HCT116 (cell line): ENCODE measurements around the gene ZNF488. TPM values are rescaled to one million over a fixed set of nuclear protein-coding genes. Genes with fewer than 3 reads are reported as not detected.
A peak's percentile ranks its signal among the peaks of the same experiment; 100 is the strongest.

ENCODE experiments used
- ATAC-seq: fragments of 200-7000 bp; cut with Tn5 transposase; 2 replicates; pipeline ENCODE4 v1.9.1; 2020; ENCODE audit warnings: mild to moderate bottlenecking, moderate library complexity
- BruUV-seq: library from RNA; stranded (reverse); fragments of 400-500 nt; replicated peaks from 2 replicates; lab custom pipeline; 2021; lab: Mats Ljungman, UMichigan
- CTCF ChIA-PET: fragments of 300-600 bp; sonication (Branson Sonifier 250); formaldehyde crosslinking; loops from one replicate; lab custom pipeline; 2021; ENCODE audit warnings: antibody characterized with exemption; lab: Charles Lee
- POLR2A ChIA-PET: fragments of 300-600, 350-600 bp; sonication (Branson Sonifier 250); formaldehyde crosslinking; loops from one replicate; lab custom pipeline; 2021; ENCODE audit warnings: antibody characterized with exemption; lab: Charles Lee
- RAD21 ChIA-PET, 2 experiments: fragments of 300-600 bp; sonication (Branson Sonifier 250); formaldehyde crosslinking; loops; one replicate each; lab custom pipeline; 2023; ENCODE audit warnings: low total read pairs in 2 of 2; ENCODE audit not compliant: uncharacterized antibody in 2 of 2, unreplicated experiment in 2 of 2, low non-redundant PET in 1 of 2; lab: Charles Lee
- DNase-seq: peaks from one replicate; pipeline ENCODE4 v3.0.0-alpha.2; 2010; ENCODE audit warnings: low read depth, low spot score
- H2AFZ ChIP-seq: fragments of 200-600 bp; shearing (Covaris generic), sonication (generic); 2 replicates; pipeline ENCODE4 v1.6.1; 2017; ENCODE audit warnings: low read depth, mixed run types, mixed read lengths, antibody characterized with exemption, low read length; ENCODE audit not compliant: poor library complexity, severe bottlenecking
- H3K27ac ChIP-seq: 2 replicates; pipeline ENCODE4 v1.5.1; 2012; ENCODE audit warnings: low read depth, low read length
- H3K27me3 ChIP-seq: fragments of 200-600 bp; sonication (generic); 2 replicates; pipeline ENCODE4 v1.6.1; 2016; ENCODE audit warnings: mixed run types, low read length, mixed read lengths; ENCODE audit not compliant: insufficient read depth
- H3K36me3 ChIP-seq, 2 experiments: fragments of 200-500 bp in 1 of 2; fragments of 200-600 bp in 1 of 2; sonication (Bioruptor generic) in 1 of 2; sonication (generic) in 1 of 2; 2 replicates each; pipeline versions ENCODE4 v1.5.1 to v1.6.1; 2014 to 2016; ENCODE audit warnings: low read length in 2 of 2, inconsistent platforms in 1 of 2, mixed read lengths in 1 of 2, mixed run types in 1 of 2; ENCODE audit not compliant: insufficient read depth in 2 of 2, control insufficient read depth in 1 of 2
- H3K4me1 ChIP-seq, 2 experiments: fragments of 200-600 bp in 1 of 2; sonication (generic) in 1 of 2; 2 replicates each; pipeline versions ENCODE4 v1.5.1 to v1.6.1; 2012 to 2017; ENCODE audit warnings: low read length in 2 of 2, inconsistent platforms in 1 of 2, mild to moderate bottlenecking in 1 of 2, mixed read lengths in 1 of 2, mixed run types in 1 of 2, moderate library complexity in 1 of 2; ENCODE audit not compliant: insufficient read depth in 2 of 2, control insufficient read depth in 1 of 2
- H3K4me2 ChIP-seq: fragments of 200-600 bp; sonication (generic); 2 replicates; pipeline ENCODE4 v1.6.1; 2017; ENCODE audit warnings: mixed run types, low read length, mixed read lengths
- H3K4me3 ChIP-seq, 2 experiments: fragments of 200-600 bp in 1 of 2; sonication (generic) in 1 of 2; replicated peaks in 1 of 2; 2 replicates each; pipeline ENCODE4 v1.5.1; 2011 to 2016; ENCODE audit warnings: low read length in 2 of 2, control low read depth in 1 of 2, low read depth in 1 of 2, mild to moderate bottlenecking in 1 of 2, mixed read lengths in 1 of 2, mixed run types in 1 of 2
- H3K79me2 ChIP-seq: fragments of 200-600 bp; sonication (generic); 2 replicates; pipeline ENCODE4 v1.6.1; 2017; ENCODE audit warnings: mild to moderate bottlenecking, mixed run types, low read length, moderate library complexity, mixed read lengths; ENCODE audit not compliant: insufficient read depth
- H3K9ac ChIP-seq: fragments of 200-600 bp; sonication (generic); 2 replicates; pipeline ENCODE4 v1.6.1; 2016; ENCODE audit warnings: low read length, mixed read lengths
- H3K9me2 ChIP-seq: fragments of 200-600 bp; sonication (generic), shearing (Covaris generic); 2 replicates; pipeline ENCODE4 v1.6.1; 2017; ENCODE audit warnings: mixed run types, mild to moderate bottlenecking, moderate library complexity; ENCODE audit not compliant: insufficient read depth
- H3K9me3 ChIP-seq, 2 experiments: fragments of 200-500 bp in 1 of 2; fragments of 200-600 bp in 1 of 2; sonication (Bioruptor generic) in 1 of 2; sonication (generic) in 1 of 2; 2 replicates each; pipeline ENCODE4 v1.6.1; 2014 to 2017; ENCODE audit warnings: low read length in 2 of 2, mixed read lengths in 2 of 2, inconsistent platforms in 1 of 2, low read depth in 1 of 2, mild to moderate bottlenecking in 1 of 2, mixed run types in 1 of 2, moderate library complexity in 1 of 2; ENCODE audit not compliant: control insufficient read depth in 1 of 2, insufficient read depth in 1 of 2
- H4K20me1 ChIP-seq: fragments of 200-600 bp; sonication (generic), shearing (Covaris generic); 2 replicates; pipeline ENCODE4 v1.6.1; 2017; ENCODE audit warnings: mixed run types, mild to moderate bottlenecking, moderate library complexity; ENCODE audit not compliant: insufficient read depth
- CBX3 ChIP-seq: IDR thresholded peaks from 2 replicates; pipeline ENCODE4 v1.6.1; 2012; ENCODE audit warnings: low read depth
- CEBPB ChIP-seq: IDR thresholded peaks from 2 replicates; pipeline ENCODE4 v1.6.1; 2012; ENCODE audit warnings: low read depth
- EGR1 ChIP-seq: IDR thresholded peaks from 2 replicates; pipeline ENCODE4 v1.6.1; 2012; ENCODE audit warnings: low read depth
- ELF1 ChIP-seq: IDR thresholded peaks from 2 replicates; pipeline ENCODE4 v1.6.1; 2012; ENCODE audit warnings: low read depth, borderline replicate concordance
- EZH2 ChIP-seq: fragments of 200-600 bp; sonication (generic); IDR thresholded peaks from 2 replicates; pipeline ENCODE4 v1.6.1; 2017; ENCODE audit warnings: antibody characterized with exemption, mixed run types
- EZH2phosphoT487 ChIP-seq: fragments of 200-600 bp; IDR thresholded peaks from 2 replicates; pipeline ENCODE4 v1.6.1; 2018; ENCODE audit warnings: antibody characterized with exemption, borderline replicate concordance
- JUND ChIP-seq: IDR thresholded peaks from 2 replicates; pipeline ENCODE4 v1.6.1; 2012
- POLR2AphosphoS5 ChIP-seq: IDR thresholded peaks from 2 replicates; pipeline ENCODE4 v1.6.1; 2011; ENCODE audit warnings: mild to moderate bottlenecking, low read depth, low read length, moderate library complexity
- RAD21 ChIP-seq: IDR thresholded peaks from 2 replicates; pipeline ENCODE4 v1.6.1; 2012; ENCODE audit warnings: low read depth, mild to moderate bottlenecking
- SIN3A ChIP-seq: IDR thresholded peaks from 2 replicates; pipeline ENCODE4 v1.6.1; 2012; ENCODE audit warnings: low read depth
- YY1 ChIP-seq: IDR thresholded peaks from 2 replicates; pipeline ENCODE4 v1.6.1; 2011; ENCODE audit warnings: low read length, low read depth, moderate library complexity, mild to moderate bottlenecking; ENCODE audit not compliant: insufficient replicate concordance; ENCODE audit errors: extremely low read depth
- ZFX ChIP-seq: fragments of 450-650 bp; IDR thresholded peaks from 2 replicates; pipeline ENCODE4 v1.6.1; 2017
- intact Hi-C: fragments of 100-400 bp; cut with micrococcal nuclease; formaldehyde crosslinking; loops from 2 replicates; pipeline ENCODE4 v1.10.0; 2022
- total RNA-seq: library from RNA; stranded (reverse); gene quantifications from one replicate; pipeline ENCODE4 v1.2.1, GENCODE V29; 2021; ENCODE audit not compliant: unreplicated experiment
- TF ChIP-seq, protein P1 (sequence below), 3 experiments: fragments of 200-600 bp in 1 of 3; sonication (generic) in 1 of 3; IDR thresholded peaks in 2 of 3; conservative IDR thresholded peaks in 1 of 3; 2 replicates each; pipeline ENCODE4 v1.5.1; 2012 to 2017; ENCODE audit warnings: low read depth in 2 of 3, low read length in 2 of 3, antibody characterized with exemption in 1 of 3, borderline replicate concordance in 1 of 3, control low read depth in 1 of 3, mild to moderate bottlenecking in 1 of 3, mixed read lengths in 1 of 3, mixed run types in 1 of 3, moderate library complexity in 1 of 3; ENCODE audit not compliant: insufficient read depth in 1 of 3
- TF ChIP-seq, protein P2 (sequence below): IDR thresholded peaks from 2 replicates; pipeline ENCODE4 v1.6.1; 2012
- TF ChIP-seq, protein P3 (sequence below): IDR thresholded peaks from 2 replicates; pipeline ENCODE4 v1.6.1; 2012
- TF ChIP-seq, protein P4 (sequence below): IDR thresholded peaks from 2 replicates; pipeline ENCODE4 v1.6.1; 2011; ENCODE audit warnings: mild to moderate bottlenecking, low read length, moderate library complexity; ENCODE audit not compliant: insufficient replicate concordance; ENCODE audit errors: extremely low read depth

Gene ZNF488
- total RNA-seq, 1 experiment from 2014 or later: 3.9 TPM

DNA sequence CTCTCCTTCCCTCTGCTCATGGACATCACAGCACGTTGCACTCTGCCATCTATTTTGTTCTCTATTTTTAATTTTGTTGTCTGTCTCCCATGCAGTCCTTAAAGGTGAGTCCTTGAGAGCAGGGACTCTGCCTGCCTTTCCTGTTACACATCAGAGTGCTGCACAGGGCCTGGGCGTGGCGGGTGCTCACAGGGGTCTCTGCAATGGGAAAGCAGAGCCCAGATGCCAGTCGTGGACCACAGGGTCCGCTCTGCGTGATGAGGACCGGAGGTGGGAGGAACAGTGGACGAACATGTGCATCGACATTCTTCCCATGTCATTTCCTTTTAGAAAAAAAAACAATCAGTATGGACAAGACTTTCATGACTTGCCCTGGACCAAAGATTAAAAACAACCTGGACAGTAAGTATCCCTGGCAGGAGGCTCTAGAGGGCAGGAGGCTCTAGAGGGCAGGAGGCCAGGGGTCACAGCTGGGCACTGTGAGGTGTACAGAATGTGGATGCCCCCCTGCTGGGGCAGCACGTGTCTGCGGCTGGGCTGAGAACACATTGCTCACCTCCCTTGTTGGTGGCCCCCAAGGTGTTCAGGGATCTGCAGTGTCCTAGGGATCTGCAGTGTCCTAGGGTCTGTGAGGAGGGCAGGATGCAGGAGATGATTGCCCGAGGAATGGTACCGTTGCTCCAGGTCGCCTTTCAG lies 29.6 kb upstream of the ZNF488 start (continued):
- TF ChIP-seq RAD21: no peak
- TF ChIP-seq, protein P1, sequence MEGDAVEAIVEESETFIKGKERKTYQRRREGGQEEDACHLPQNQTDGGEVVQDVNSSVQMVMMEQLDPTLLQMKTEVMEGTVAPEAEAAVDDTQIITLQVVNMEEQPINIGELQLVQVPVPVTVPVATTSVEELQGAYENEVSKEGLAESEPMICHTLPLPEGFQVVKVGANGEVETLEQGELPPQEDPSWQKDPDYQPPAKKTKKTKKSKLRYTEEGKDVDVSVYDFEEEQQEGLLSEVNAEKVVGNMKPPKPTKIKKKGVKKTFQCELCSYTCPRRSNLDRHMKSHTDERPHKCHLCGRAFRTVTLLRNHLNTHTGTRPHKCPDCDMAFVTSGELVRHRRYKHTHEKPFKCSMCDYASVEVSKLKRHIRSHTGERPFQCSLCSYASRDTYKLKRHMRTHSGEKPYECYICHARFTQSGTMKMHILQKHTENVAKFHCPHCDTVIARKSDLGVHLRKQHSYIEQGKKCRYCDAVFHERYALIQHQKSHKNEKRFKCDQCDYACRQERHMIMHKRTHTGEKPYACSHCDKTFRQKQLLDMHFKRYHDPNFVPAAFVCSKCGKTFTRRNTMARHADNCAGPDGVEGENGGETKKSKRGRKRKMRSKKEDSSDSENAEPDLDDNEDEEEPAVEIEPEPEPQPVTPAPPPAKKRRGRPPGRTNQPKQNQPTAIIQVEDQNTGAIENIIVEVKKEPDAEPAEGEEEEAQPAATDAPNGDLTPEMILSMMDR (IDR thresholded peaks at IDR 0.05 in 2 of 3, conservative IDR thresholded peaks at IDR 0.05 in 1 of 3; ENCODE audit: borderline replicate concordance in 1 of 3, insufficient read depth in 1 of 3, low read depth in 2 of 3, low read length in 2 of 3): no peak
- no peak for TF ChIP-seq CBX3
- TF ChIP-seq CEBPB: no peak
- TF ChIP-seq, protein P2, sequence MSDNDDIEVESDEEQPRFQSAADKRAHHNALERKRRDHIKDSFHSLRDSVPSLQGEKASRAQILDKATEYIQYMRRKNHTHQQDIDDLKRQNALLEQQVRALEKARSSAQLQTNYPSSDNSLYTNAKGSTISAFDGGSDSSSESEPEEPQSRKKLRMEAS: no peak
- TF ChIP-seq, protein P3, sequence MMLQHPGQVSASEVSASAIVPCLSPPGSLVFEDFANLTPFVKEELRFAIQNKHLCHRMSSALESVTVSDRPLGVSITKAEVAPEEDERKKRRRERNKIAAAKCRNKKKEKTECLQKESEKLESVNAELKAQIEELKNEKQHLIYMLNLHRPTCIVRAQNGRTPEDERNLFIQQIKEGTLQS: no peak
- TF ChIP-seq ZFX: no peak
- TF ChIP-seq SIN3A: no peak
- TF ChIP-seq JUND: no peak
- TF ChIP-seq EGR1: no peak
- no peak for TF ChIP-seq YY1

DNA sequence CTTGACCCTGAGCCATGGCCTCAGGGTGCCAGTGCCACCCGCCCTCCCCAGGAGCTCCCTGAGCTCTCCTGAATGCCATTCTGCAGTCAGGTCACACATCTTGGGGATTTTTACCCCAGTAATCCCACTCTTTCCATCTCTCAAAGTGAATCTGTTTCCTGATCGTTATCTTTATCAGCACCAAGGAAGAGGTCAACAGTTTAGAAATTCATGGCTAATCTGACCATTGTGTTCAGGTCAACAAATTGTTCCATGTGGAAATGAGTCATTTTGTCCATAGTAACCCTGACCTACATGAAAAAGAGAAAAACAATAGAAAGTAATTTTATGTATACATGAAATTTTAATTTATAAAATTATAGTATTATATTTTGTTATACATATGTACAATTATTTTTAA lies 28.8 kb upstream of the ZNF488 start:
- Histone ChIP-seq H3K79me2 (no peaks in the 10 kb centered on the region), H3K27me3 (no peaks in the 10 kb centered on the region), H3K9me2 (no peaks in the 10 kb centered on the region), H3K4me1 (peaks cover 16 to 51% of the 10 kb centered on the region in 2 experiments; a peak in 3 of 4 replicates), H3K9ac (no peak overlapping the region), H3K36me3 (no peaks in the 10 kb centered on the region), H3K4me2 (peak overlapping the region; percentile 59), H3K4me3 (no peak overlapping the region), H3K27ac (no peak overlapping the region), H2AFZ (no peak overlapping the region), H4K20me1 (no peaks in the 10 kb centered on the region), H3K9me3 (no peaks in the 10 kb centered on the region)
- CTCF ChIA-PET: no interaction called here
- intact Hi-C loops: no loop called here
- ATAC-seq: no peak
- POLR2A ChIA-PET: no interaction called here
- RAD21 ChIA-PET: no interaction called here
- no peak for DNase-seq
- TF ChIP-seq, protein P2: no peak
- TF ChIP-seq POLR2AphosphoS5 (no peak), ZFX (no peak), ELF1 (no peak), EZH2 (no peak), EZH2phosphoT487 (no peak)
- TF ChIP-seq, protein P1 (IDR thresholded peaks at IDR 0.05 in 2 of 3, conservative IDR thresholded peaks at IDR 0.05 in 1 of 3; ENCODE audit: borderline replicate concordance in 1 of 3, insufficient read depth in 1 of 3, low read depth in 2 of 3, low read length in 2 of 3): no peak
- TF ChIP-seq, protein P4, sequence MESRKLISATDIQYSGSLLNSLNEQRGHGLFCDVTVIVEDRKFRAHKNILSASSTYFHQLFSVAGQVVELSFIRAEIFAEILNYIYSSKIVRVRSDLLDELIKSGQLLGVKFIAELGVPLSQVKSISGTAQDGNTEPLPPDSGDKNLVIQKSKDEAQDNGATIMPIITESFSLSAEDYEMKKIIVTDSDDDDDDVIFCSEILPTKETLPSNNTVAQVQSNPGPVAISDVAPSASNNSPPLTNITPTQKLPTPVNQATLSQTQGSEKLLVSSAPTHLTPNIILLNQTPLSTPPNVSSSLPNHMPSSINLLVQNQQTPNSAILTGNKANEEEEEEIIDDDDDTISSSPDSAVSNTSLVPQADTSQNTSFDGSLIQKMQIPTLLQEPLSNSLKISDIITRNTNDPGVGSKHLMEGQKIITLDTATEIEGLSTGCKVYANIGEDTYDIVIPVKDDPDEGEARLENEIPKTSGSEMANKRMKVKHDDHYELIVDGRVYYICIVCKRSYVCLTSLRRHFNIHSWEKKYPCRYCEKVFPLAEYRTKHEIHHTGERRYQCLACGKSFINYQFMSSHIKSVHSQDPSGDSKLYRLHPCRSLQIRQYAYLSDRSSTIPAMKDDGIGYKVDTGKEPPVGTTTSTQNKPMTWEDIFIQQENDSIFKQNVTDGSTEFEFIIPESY: no peak
- BruUV-seq: no TSS peak
